MM.1S (cell line): ENCODE results near the gene AQP10.
"Not testable (repeated sequence)": the region's sequence is repeated elsewhere in the genome, so short reads cannot be mapped to it uniquely, and the experiment has no call there.

Source experiments
- DNase-seq: peaks from one replicate; pipeline ENCODE4 v3.0.0-alpha.2; 2015
- H2AFZ ChIP-seq: fragments of 300-600 bp; sonication (generic); 2 replicates; pipeline ENCODE4 v1.6.0; 2016; ENCODE audit warnings: antibody characterized with exemption, low read length
- H3F3A ChIP-seq: fragments of 300-600 bp; sonication (generic); 2 replicates; pipeline ENCODE4 v1.6.1; 2016; ENCODE audit warnings: mild to moderate bottlenecking, antibody characterized with exemption, low read length, moderate library complexity, mixed read lengths; ENCODE audit not compliant: insufficient read depth
- H3K27ac ChIP-seq: fragments of 300-600 bp; sonication (generic); 2 replicates; pipeline ENCODE4 v1.5.1; 2016; ENCODE audit warnings: mild to moderate bottlenecking, low read length
- H3K27me3 ChIP-seq: fragments of 300-600 bp; sonication (generic); replicated peaks from 2 replicates; pipeline ENCODE4 v1.6.0; 2016; ENCODE audit warnings: low read length; ENCODE audit not compliant: insufficient read depth
- H3K36me3 ChIP-seq: fragments of 300-600 bp; sonication (generic); replicated peaks from 2 replicates; pipeline ENCODE4 v1.6.1; 2016; ENCODE audit warnings: mild to moderate bottlenecking, low read length, mixed read lengths; ENCODE audit not compliant: insufficient read depth
- H3K4me1 ChIP-seq: fragments of 300-600 bp; sonication (generic); 2 replicates; pipeline ENCODE4 v1.6.1; 2016; ENCODE audit warnings: low read length, mixed read lengths
- H3K4me2 ChIP-seq: fragments of 300-600 bp; sonication (generic); 2 replicates; pipeline ENCODE4 v1.6.0; 2016; ENCODE audit warnings: low read depth, low read length
- H3K4me3 ChIP-seq: fragments of 300-600 bp; sonication (generic); 2 replicates; pipeline ENCODE4 v1.5.1; 2016; ENCODE audit warnings: low read length, mixed read lengths
- H3K79me2 ChIP-seq: fragments of 300-600 bp; sonication (generic); 2 replicates; pipeline ENCODE4 v1.6.1; 2016; ENCODE audit warnings: mixed run types, low read length, mixed read lengths
- H3K9ac ChIP-seq: fragments of 300-600 bp; sonication (generic); 2 replicates; pipeline ENCODE4 v1.6.1; 2016; ENCODE audit warnings: low read length, mixed read lengths
- H3K9me2 ChIP-seq: fragments of 300-600 bp; sonication (generic); replicated peaks from 2 replicates; pipeline ENCODE4 v1.6.1; 2016; ENCODE audit warnings: mild to moderate bottlenecking, low read length, mixed read lengths; ENCODE audit not compliant: insufficient read depth
- H3K9me3 ChIP-seq: fragments of 300-600 bp; sonication (generic); replicated peaks from 2 replicates; pipeline ENCODE4 v1.6.1; 2016; ENCODE audit warnings: mild to moderate bottlenecking, low read length, mixed read lengths; ENCODE audit not compliant: insufficient read depth
- H4K20me1 ChIP-seq: fragments of 300-600 bp; sonication (generic); 2 replicates; pipeline ENCODE4 v1.6.1; 2016; ENCODE audit warnings: mild to moderate bottlenecking, low read length, moderate library complexity, mixed read lengths; ENCODE audit not compliant: insufficient read depth
- CTCF ChIP-seq: fragments of 300-600 bp; sonication (generic); IDR thresholded peaks from 2 replicates; pipeline ENCODE4 v1.5.1; 2016; ENCODE audit warnings: antibody characterized with exemption, low read length, mixed read lengths
- EZH2 ChIP-seq: fragments of 300-600 bp; sonication (generic); optimal IDR thresholded peaks from 2 replicates; pipeline ENCODE3; 2017; ENCODE audit warnings: low read depth, mild to moderate bottlenecking, antibody characterized with exemption, low read length, mixed read lengths
- EZH2phosphoT487 ChIP-seq: fragments of 300-600 bp; sonication (generic); IDR thresholded peaks from 2 replicates; pipeline ENCODE4 v1.6.1; 2018; ENCODE audit warnings: antibody characterized with exemption, low read length

The AQP10 gene

GRCh38 chr1:154337253-154337894 is 16.5 kb downstream of the AQP10 start:
- Histone ChIP-seq H3K9me2 (no peaks in the 10 kb centered on the region), H3K9ac (no peak overlapping the region), H3K27me3 (no peaks in the 10 kb centered on the region), H2AFZ (no peak overlapping the region), H3K36me3 (peaks cover 50% of the 10 kb centered on the region), H3K79me2 (peaks cover 76% of the 10 kb centered on the region), H3K9me3 (no peaks in the 10 kb centered on the region), H4K20me1 (no peaks in the 10 kb centered on the region), H3F3A (peaks cover 19% of the 10 kb centered on the region), H3K4me3 (no peak overlapping the region), H3K4me2 (no peak overlapping the region), H3K4me1 (peaks cover 12% of the 10 kb centered on the region), H3K27ac (no peak overlapping the region)
- TF ChIP-seq CTCF (no peak), EZH2phosphoT487 (no peak), EZH2 (no peak)
- DNase-seq: peak; percentile 5

- Histone ChIP-seq H3K27me3 (no peaks in the 10 kb centered on the region), H4K20me1 (no peaks in the 10 kb centered on the region), H3K27ac (no peak overlapping the region), H3K79me2 (peaks cover 71% of the 10 kb centered on the region), H3K36me3 (peaks cover 65% of the 10 kb centered on the region), H3K4me3 (no peak overlapping the region), H3F3A (peaks cover 14% of the 10 kb centered on the region), H2AFZ (no peak overlapping the region), H3K9me3 (no peaks in the 10 kb centered on the region), H3K4me2 (no peak overlapping the region), H3K9me2 (no peaks in the 10 kb centered on the region), H3K4me1 (peaks cover 11% of the 10 kb centered on the region), H3K9ac (no peak overlapping the region)
- DNase-seq: no peak
- TF ChIP-seq EZH2 (no peak), CTCF (no peak), EZH2phosphoT487 (no peak)
Measured at GRCh38 chr1:154338875-154339274, 18.0 kb downstream of the AQP10 start.

DNA sequence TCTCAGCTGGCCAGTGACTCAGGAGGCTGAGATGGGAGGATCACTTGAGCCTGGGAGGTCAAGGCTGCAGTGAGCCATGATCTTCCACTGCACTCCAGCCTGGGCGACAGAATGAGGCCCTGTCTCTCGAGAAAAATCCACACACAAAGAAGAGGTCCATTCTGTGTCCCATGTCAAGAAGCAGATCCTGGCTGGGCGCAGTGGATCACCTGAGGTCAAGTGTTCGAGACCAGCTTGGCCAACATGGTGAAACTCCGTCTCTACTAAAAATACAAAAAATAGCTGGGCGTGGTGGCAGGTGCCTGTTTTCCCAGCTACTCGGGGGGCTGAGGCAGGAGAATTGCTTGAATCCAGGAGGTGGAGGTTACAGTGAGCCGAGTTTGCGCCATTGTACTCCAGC is 20.5 kb downstream of the AQP10 start:
- Histone ChIP-seq H3K79me2 (peaks cover 67% of the 10 kb centered on the region), H3K36me3 (peaks cover 69% of the 10 kb centered on the region)
- H3K4me3 ChIP-seq, H3K27ac ChIP-seq, H4K20me1 ChIP-seq, H3K9ac ChIP-seq, H3K4me1 ChIP-seq, H3F3A ChIP-seq, H3K27me3 ChIP-seq, H2AFZ ChIP-seq, H3K9me3 ChIP-seq, H3K4me2 ChIP-seq, H3K9me2 ChIP-seq: not testable (repeated sequence)
- DNase-seq: peak; percentile 3

GRCh38 chr1:154342132-154342531 is 21.2 kb downstream of the AQP10 start:
- no peaks in the 10 kb centered on the region for H3K27me3 ChIP-seq
- H2AFZ ChIP-seq: no peak overlapping the region
- DNase-seq: no peak
- H3K9ac ChIP-seq: no peak overlapping the region
- peaks cover 72% of the 10 kb centered on the region for H3K36me3 ChIP-seq
- no peaks in the 10 kb centered on the region for H3K9me3 ChIP-seq
- H3K27ac ChIP-seq: no peak overlapping the region
- no peak overlapping the region for H3K4me3 ChIP-seq
- H3K9me2 ChIP-seq: no peaks in the 10 kb centered on the region
- H3K79me2 ChIP-seq: peaks cover 66% of the 10 kb centered on the region
- TF ChIP-seq EZH2: no peak
- TF ChIP-seq CTCF: no peak
- TF ChIP-seq EZH2phosphoT487: no peak
- peaks cover 6% of the 10 kb centered on the region; the same call in 1 of the 2 replicates for H3F3A ChIP-seq
- H4K20me1 ChIP-seq: no peaks in the 10 kb centered on the region
- no peaks in the 10 kb centered on the region for H3K4me1 ChIP-seq
- no peak overlapping the region for H3K4me2 ChIP-seq
